ENCODE results near the gene RRBP1.

The RRBP1 gene

DNA sequence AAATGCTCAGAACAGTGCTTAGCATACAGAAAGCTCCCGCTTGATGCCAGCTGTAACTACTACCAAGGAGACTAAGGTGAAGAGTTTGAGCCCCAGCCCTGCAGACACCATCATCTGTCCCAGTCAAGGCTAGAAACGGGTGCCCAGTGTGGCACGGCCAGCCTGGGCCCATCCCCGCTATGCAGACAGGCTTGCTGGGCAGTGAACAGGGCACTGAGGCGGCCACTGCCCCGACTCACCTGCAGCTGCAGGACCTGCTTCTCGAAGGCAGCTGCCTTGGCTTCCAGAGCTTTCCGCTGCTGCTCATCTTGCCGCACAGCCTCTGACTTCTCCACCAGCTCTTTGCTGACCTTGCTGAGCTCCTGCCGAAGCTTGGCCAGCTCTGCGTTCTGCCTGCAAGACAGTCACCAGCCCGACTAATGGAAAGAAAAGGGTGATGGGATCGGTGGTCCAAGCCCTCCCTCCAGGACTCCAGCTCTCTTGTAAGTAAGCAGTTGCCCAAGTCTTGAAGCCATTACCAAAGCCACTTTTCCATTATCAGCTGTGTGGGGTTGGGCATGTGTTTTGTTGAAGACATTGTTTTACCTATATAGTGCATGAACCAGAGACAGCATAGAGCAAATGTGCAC is 48.7 kb downstream of the RRBP1 start:
- no peak for ATAC-seq (ENCODE audit: insufficient read depth, low read depth)
- peaks cover 100% of the 10 kb centered on the region for H3K36me3 ChIP-seq (ENCODE audit: insufficient read depth, low read length)
- TF ChIP-seq EZH2 (IDR thresholded peaks at IDR 0.05; ENCODE audit: borderline replicate concordance, low read depth, low read length, severe bottlenecking) (no peak), CTCF (IDR thresholded peaks at IDR 0.05; ENCODE audit: borderline replicate concordance, extremely low read depth, low read length, poor library complexity, severe bottlenecking) (no peak)

GRCh38 chr20:17631576-17632319 is 50.3 kb downstream of the RRBP1 start:
- ATAC-seq (ENCODE audit: insufficient read depth, low read depth): no peak
- Histone ChIP-seq H3K9ac (ENCODE audit: low read depth, low read length) (no peak overlapping the region), H3K79me2 (ENCODE audit: insufficient read depth, low read length) (no peaks in the 10 kb centered on the region), H3K36me3 (ENCODE audit: insufficient read depth, low read length) (peaks cover 99% of the 10 kb centered on the region), H3K4me3 (ENCODE audit: low read depth in 1 of 2, low read length in 2 of 2) (no peak overlapping the region), H2AFZ (ENCODE audit: low read depth, low read length) (no peak overlapping the region), H4K20me1 (ENCODE audit: insufficient read depth, low read length) (peaks cover 25% of the 10 kb centered on the region), H3K9me3 (ENCODE audit: insufficient read depth, low read length, severe bottlenecking) (no peaks in the 10 kb centered on the region), H3K4me2 (ENCODE audit: insufficient read depth, low read length) (no peak overlapping the region), H3K27ac (ENCODE audit: low read length) (no peak overlapping the region), H3K27me3 (ENCODE audit: insufficient read depth, low read length, poor library complexity) (no peaks in the 10 kb centered on the region), H3K4me1 (ENCODE audit: insufficient read depth, low read length) (no peaks in the 10 kb centered on the region)
- DNase-seq: no peak
- TF ChIP-seq EZH2 (IDR thresholded peaks at IDR 0.05; ENCODE audit: borderline replicate concordance, low read depth, low read length, severe bottlenecking): no peak
- TF ChIP-seq CTCF (IDR thresholded peaks at IDR 0.05; ENCODE audit: borderline replicate concordance, extremely low read depth, low read length, poor library complexity, severe bottlenecking): no peak

More for the DNA sequence above, 48.7 kb downstream of the RRBP1 start:
- no peak overlapping the region for H3K27ac ChIP-seq (ENCODE audit: low read length)
- no peak overlapping the region for H3K4me2 ChIP-seq (ENCODE audit: insufficient read depth, low read length)
- no peak overlapping the region for H3K4me3 ChIP-seq (ENCODE audit: low read depth in 1 of 2, low read length in 2 of 2)
- no peak overlapping the region for H2AFZ ChIP-seq (ENCODE audit: low read depth, low read length)
- no peaks in the 10 kb centered on the region for H3K9me3 ChIP-seq (ENCODE audit: insufficient read depth, low read length, severe bottlenecking)
- DNase-seq: no peak
- no peaks in the 10 kb centered on the region for H3K4me1 ChIP-seq (ENCODE audit: insufficient read depth, low read length)
- H3K9ac ChIP-seq (ENCODE audit: low read depth, low read length): no peak overlapping the region
- peaks cover 37% of the 10 kb centered on the region for H4K20me1 ChIP-seq (ENCODE audit: insufficient read depth, low read length)
- no peaks in the 10 kb centered on the region for H3K27me3 ChIP-seq (ENCODE audit: insufficient read depth, low read length, poor library complexity)
- no peaks in the 10 kb centered on the region for H3K79me2 ChIP-seq (ENCODE audit: insufficient read depth, low read length)

- Histone ChIP-seq H2AFZ (ENCODE audit: low read depth, low read length) (no peak overlapping the region), H3K4me1 (ENCODE audit: insufficient read depth, low read length) (no peaks in the 10 kb centered on the region), H3K9me3 (ENCODE audit: insufficient read depth, low read length, severe bottlenecking) (no peaks in the 10 kb centered on the region), H3K27ac (ENCODE audit: low read length) (no peak overlapping the region), H3K4me2 (ENCODE audit: insufficient read depth, low read length) (no peak overlapping the region), H4K20me1 (ENCODE audit: insufficient read depth, low read length) (peaks cover 32% of the 10 kb centered on the region), H3K79me2 (ENCODE audit: insufficient read depth, low read length) (no peaks in the 10 kb centered on the region), H3K4me3 (ENCODE audit: low read depth in 1 of 2, low read length in 2 of 2) (no peak overlapping the region), H3K9ac (ENCODE audit: low read depth, low read length) (no peak overlapping the region), H3K27me3 (ENCODE audit: insufficient read depth, low read length, poor library complexity) (no peaks in the 10 kb centered on the region), H3K36me3 (ENCODE audit: insufficient read depth, low read length) (peaks cover 99% of the 10 kb centered on the region)
- ATAC-seq (ENCODE audit: insufficient read depth, low read depth) (no peak), DNase-seq (no peak)
- TF ChIP-seq CTCF (IDR thresholded peaks at IDR 0.05; ENCODE audit: borderline replicate concordance, extremely low read depth, low read length, poor library complexity, severe bottlenecking) (no peak), EZH2 (IDR thresholded peaks at IDR 0.05; ENCODE audit: borderline replicate concordance, low read depth, low read length, severe bottlenecking) (no peak)
Observed at GRCh38 chr20:17630806-17631195, 51.2 kb downstream of the RRBP1 start.
